OCI-LY7 (cell line): ENCODE measurements around the gene ERGIC1. TPM values are rescaled to one million over a fixed set of nuclear protein-coding genes. Genes with fewer than 3 reads are reported as not detected.

Experiments
- BruUV-seq: library from RNA; stranded (reverse); fragments of 400-500 nt; replicated peaks from 2 replicates; lab custom pipeline; 2021; lab: Mats Ljungman, UMichigan
- CTCF ChIA-PET: fragments of 300-600 bp; sonication (Branson Sonifier 250); formaldehyde crosslinking; loops from one replicate; lab custom pipeline; 2022; ENCODE audit warnings: antibody characterized with exemption; ENCODE audit not compliant: unreplicated experiment; lab: Charles Lee
- POLR2A ChIA-PET: fragments of 300-600 bp; sonication (Branson Sonifier 250); formaldehyde crosslinking; loops from one replicate; lab custom pipeline; 2022; ENCODE audit warnings: antibody characterized with exemption; lab: Charles Lee
- DNase-seq: peaks from one replicate; pipeline ENCODE4 v3.0.0-alpha.2; 2015; ENCODE audit warnings: low spot score
- H2AFZ ChIP-seq: fragments of 200-600 bp; sonication (generic), shearing (Covaris generic); 2 replicates; pipeline ENCODE4 v1.6.1; 2014; ENCODE audit warnings: mild to moderate bottlenecking, antibody characterized with exemption, low read length, moderate library complexity
- H3K27ac ChIP-seq: fragments of 200-600 bp; sonication (generic); 2 replicates; pipeline ENCODE4 v1.5.1; 2014; ENCODE audit warnings: mixed run types, low read depth, mild to moderate bottlenecking, moderate library complexity, low read length, inconsistent platforms; ENCODE audit not compliant: poor library complexity, severe bottlenecking
- H3K36me3 ChIP-seq: fragments of 200-600 bp; sonication (generic); 2 replicates; pipeline ENCODE4 v1.6.1; 2014; ENCODE audit warnings: mild to moderate bottlenecking, antibody characterized with exemption, low read length, moderate library complexity, mixed read lengths; ENCODE audit not compliant: insufficient read depth
- H3K4me1 ChIP-seq: fragments of 200-600 bp; sonication (generic); 2 replicates; pipeline ENCODE4 v1.5.1; 2014; ENCODE audit warnings: mild to moderate bottlenecking, low read length; ENCODE audit not compliant: insufficient read depth, poor library complexity, severe bottlenecking
- H3K4me2 ChIP-seq: fragments of 200-600 bp; sonication (generic); 2 replicates; pipeline ENCODE4 v1.6.1; 2014; ENCODE audit warnings: mild to moderate bottlenecking, low read length
- H3K4me3 ChIP-seq: fragments of 200-600 bp; sonication (generic); 2 replicates; pipeline ENCODE4 v1.5.1; 2014; ENCODE audit warnings: mild to moderate bottlenecking, low read depth, low read length; ENCODE audit not compliant: poor library complexity, severe bottlenecking
- H3K79me2 ChIP-seq: fragments of 200-600 bp; sonication (generic); 2 replicates; pipeline ENCODE4 v1.6.1; 2016; ENCODE audit warnings: low read depth, mild to moderate bottlenecking, low read length, moderate library complexity, mixed read lengths; ENCODE audit not compliant: insufficient read depth
- H3K9me2 ChIP-seq: fragments of 200-600 bp; sonication (generic); 2 replicates; pipeline ENCODE4 v1.6.1; 2016; ENCODE audit warnings: mild to moderate bottlenecking, low read length, mixed read lengths; ENCODE audit not compliant: insufficient read depth
- H3K9me3 ChIP-seq: fragments of 200-600 bp; sonication (generic); 2 replicates; pipeline ENCODE4 v1.6.1; 2014; ENCODE audit warnings: mild to moderate bottlenecking, mixed run types, low read length, mixed read lengths
- H4K20me1 ChIP-seq: fragments of 200-600 bp; sonication (generic); 2 replicates; pipeline ENCODE4 v1.6.1; 2014; ENCODE audit warnings: mild to moderate bottlenecking, antibody characterized with exemption, low read length, moderate library complexity, mixed read lengths; ENCODE audit not compliant: insufficient read depth
- EZH2phosphoT487 ChIP-seq: fragments of 200-600 bp; sonication (generic); IDR thresholded peaks from 2 replicates; pipeline ENCODE4 v1.6.1; 2018; ENCODE audit warnings: low read depth, borderline replicate concordance, mild to moderate bottlenecking, mixed run types, antibody characterized with exemption, low read length, moderate library complexity, mixed read lengths
- intact Hi-C: fragments of 100-400 bp; cut with micrococcal nuclease; formaldehyde crosslinking; loops from one replicate; pipeline ENCODE4 v1.10.0; 2022; ENCODE audit not compliant: unreplicated experiment
- total RNA-seq, 2 experiments: library from RNA; depleted of rRNA in 1 of 2; stranded (reverse); fragments of >200 nt in 1 of 2; shearing (Covaris generic) in 1 of 2; gene quantifications; 2 replicates each; pipeline ENCODE4 v1.2.3, GENCODE V29; 2014 to 2022
- TF ChIP-seq, protein P1 (sequence below): fragments of 200-600 bp; sonication (generic); conservative IDR thresholded peaks from 2 replicates; pipeline ENCODE4 v1.5.1; 2014; ENCODE audit warnings: mild to moderate bottlenecking, antibody characterized with exemption, low read length, moderate library complexity, mixed read lengths

The ERGIC1 gene
- total RNA-seq, 2 experiments from 2014 or later: 125 to 178 TPM

GRCh38 chr5:172943283-172943841, 109.3 kb downstream of the ERGIC1 start:
- no peak overlapping the region for H3K27ac ChIP-seq
- H4K20me1 ChIP-seq: no peaks in the 10 kb centered on the region
- H3K9me3 ChIP-seq: no peaks in the 10 kb centered on the region
- H3K36me3 ChIP-seq: peaks cover 49% of the 10 kb centered on the region
- H2AFZ ChIP-seq: no peak overlapping the region
- TF ChIP-seq, protein P1, sequence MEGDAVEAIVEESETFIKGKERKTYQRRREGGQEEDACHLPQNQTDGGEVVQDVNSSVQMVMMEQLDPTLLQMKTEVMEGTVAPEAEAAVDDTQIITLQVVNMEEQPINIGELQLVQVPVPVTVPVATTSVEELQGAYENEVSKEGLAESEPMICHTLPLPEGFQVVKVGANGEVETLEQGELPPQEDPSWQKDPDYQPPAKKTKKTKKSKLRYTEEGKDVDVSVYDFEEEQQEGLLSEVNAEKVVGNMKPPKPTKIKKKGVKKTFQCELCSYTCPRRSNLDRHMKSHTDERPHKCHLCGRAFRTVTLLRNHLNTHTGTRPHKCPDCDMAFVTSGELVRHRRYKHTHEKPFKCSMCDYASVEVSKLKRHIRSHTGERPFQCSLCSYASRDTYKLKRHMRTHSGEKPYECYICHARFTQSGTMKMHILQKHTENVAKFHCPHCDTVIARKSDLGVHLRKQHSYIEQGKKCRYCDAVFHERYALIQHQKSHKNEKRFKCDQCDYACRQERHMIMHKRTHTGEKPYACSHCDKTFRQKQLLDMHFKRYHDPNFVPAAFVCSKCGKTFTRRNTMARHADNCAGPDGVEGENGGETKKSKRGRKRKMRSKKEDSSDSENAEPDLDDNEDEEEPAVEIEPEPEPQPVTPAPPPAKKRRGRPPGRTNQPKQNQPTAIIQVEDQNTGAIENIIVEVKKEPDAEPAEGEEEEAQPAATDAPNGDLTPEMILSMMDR: no peak
- TF ChIP-seq EZH2phosphoT487: no peak
- H3K4me3 ChIP-seq: no peak overlapping the region
- H3K79me2 ChIP-seq: no peaks in the 10 kb centered on the region
- ChIA-PET POLR2A (no interaction called here), CTCF (no interaction called here)
- intact Hi-C loops: no loop called here
- no peak for DNase-seq
- H3K4me2 ChIP-seq: no peak overlapping the region
- H3K9me2 ChIP-seq: no peaks in the 10 kb centered on the region
- no peaks in the 10 kb centered on the region for H3K4me1 ChIP-seq
- BruUV-seq: no TSS peak

GRCh38 chr5:172943906-172944305, 109.9 kb downstream of the ERGIC1 start:
- no peak for DNase-seq
- POLR2A ChIA-PET: no interaction called here
- H3K36me3 ChIP-seq: peaks cover 47% of the 10 kb centered on the region
- no peaks in the 10 kb centered on the region for H3K9me2 ChIP-seq
- intact Hi-C loops: no loop called here
- TF ChIP-seq, protein P1: no peak
- no peak for TF ChIP-seq EZH2phosphoT487
- CTCF ChIA-PET: no interaction called here
- H4K20me1 ChIP-seq: no peaks in the 10 kb centered on the region
- H3K9me3 ChIP-seq: no peaks in the 10 kb centered on the region
- no TSS peak for BruUV-seq
- H3K79me2 ChIP-seq: no peaks in the 10 kb centered on the region
- no peak overlapping the region for H3K27ac ChIP-seq
- H3K4me1 ChIP-seq: no peaks in the 10 kb centered on the region
- no peak overlapping the region for H3K4me2 ChIP-seq
- H2AFZ ChIP-seq: no peak overlapping the region
- no peak overlapping the region for H3K4me3 ChIP-seq

DNA sequence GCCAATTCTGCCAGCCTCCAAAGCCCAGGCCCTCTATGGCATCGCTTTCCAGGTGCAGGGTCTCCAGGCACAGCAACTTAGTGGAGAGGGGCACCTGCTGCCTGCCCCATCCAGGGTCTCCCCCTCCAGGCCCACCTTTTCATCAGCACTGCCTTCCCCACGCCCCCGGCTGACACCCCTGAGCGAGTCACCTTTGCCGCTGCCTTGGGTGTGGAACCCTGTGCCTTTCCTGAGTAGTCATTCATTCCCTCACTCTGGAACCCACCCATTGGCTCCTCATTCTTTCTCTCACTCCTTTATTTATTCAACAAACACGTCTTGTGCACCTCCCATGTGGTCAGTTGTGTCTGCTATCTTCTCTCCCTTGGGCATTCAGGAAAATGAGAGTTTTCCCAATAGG, 110.7 kb downstream of the ERGIC1 start:
- peaks cover 41% of the 10 kb centered on the region for H3K36me3 ChIP-seq
- intact Hi-C loops: no loop called here

More for the DNA sequence above, 110.7 kb downstream of the ERGIC1 start:
- Histone ChIP-seq H3K4me2 (no peak overlapping the region), H3K9me2 (no peaks in the 10 kb centered on the region), H3K4me1 (no peaks in the 10 kb centered on the region), H4K20me1 (no peaks in the 10 kb centered on the region), H3K79me2 (no peaks in the 10 kb centered on the region), H3K4me3 (no peak overlapping the region), H2AFZ (no peak overlapping the region), H3K27ac (no peak overlapping the region), H3K9me3 (no peaks in the 10 kb centered on the region)
- DNase-seq: no peak
- POLR2A ChIA-PET: interaction anchor here (1.1 kb wide), 1 partner anchor 135 kb away, joined by 4 read pairs; no protein-coding TSS in a partner anchor
- TF ChIP-seq, protein P1: no peak
- no peak for TF ChIP-seq EZH2phosphoT487
- no TSS peak for BruUV-seq
- CTCF ChIA-PET: no interaction called here
